ENCODE measurements around the gene MYCL. TPM values are rescaled to one million over a fixed set of nuclear protein-coding genes. Genes with fewer than 3 reads are reported as not detected.
A peak's percentile ranks its signal among the peaks of the same experiment; 100 is the strongest.

MYCL gene
- total and polyA plus RNA-seq, 3 donors from 2014 or later: 3.1 to 4.6 (median 3.3) TPM

GRCh38 chr1:39900662-39901463 lies 854 bp downstream of the MYCL start:
- no peak for TF ChIP-seq CTCF (IDR thresholded peaks at IDR 0.05)
- no peak for TF ChIP-seq POLR2A (IDR thresholded peaks at IDR 0.05)
- Histone ChIP-seq H3K36me3 (ENCODE audit: low read depth, missing control alignments) (no peaks in the 10 kb centered on the region), H3K4me1 (peaks cover 7% of the 10 kb centered on the region), H3K4me3 (peak overlapping the region; percentile 59 to 66), H3K27me3 (no peaks in the 10 kb centered on the region), H3K27ac (peak overlapping the region in 1 of 2 donors; percentile 41), H3K9me3 (no peaks in the 10 kb centered on the region)
- whole genome bisulfite sequencing, 2 donors: 2 to 3% methylated on average over 11 to 63 of the region's 64 CpGs
- intact Hi-C loops (cut with DNase I; ENCODE audit: low total_unique reads): loop anchor here (5.0 kb wide), 1 partner anchor 84 kb away; no protein-coding TSS in a partner anchor
- no peak for DNase-seq

- no peak overlapping the region for H3K27ac ChIP-seq
- intact Hi-C loops (cut with DNase I; ENCODE audit: low total_unique reads): loop anchor here (5.0 kb wide), 1 partner anchor 83 kb away; no protein-coding TSS in a partner anchor
- H3K36me3 ChIP-seq (ENCODE audit: low read depth, missing control alignments): no peaks in the 10 kb centered on the region
- WGBS, 2 donors: 70 to 73% methylated on average over 8 of the region's 8 CpGs
- peaks cover 7% of the 10 kb centered on the region for H3K4me1 ChIP-seq
- H3K4me3 ChIP-seq: no peak overlapping the region
- DNase-seq: no peak
- no peaks in the 10 kb centered on the region for H3K27me3 ChIP-seq
- TF ChIP-seq POLR2A (IDR thresholded peaks at IDR 0.05) (no peak), CTCF (IDR thresholded peaks at IDR 0.05) (no peak)
- no peaks in the 10 kb centered on the region for H3K9me3 ChIP-seq
Observed at GRCh38 chr1:39899611-39900538, 1.8 kb downstream of the MYCL start.

GRCh38 chr1:39898648-39899603 lies 2.8 kb downstream of the MYCL start:
- Histone ChIP-seq H3K9me3 (no peaks in the 10 kb centered on the region), H3K4me1 (peaks cover 7% of the 10 kb centered on the region), H3K27me3 (no peaks in the 10 kb centered on the region), H3K36me3 (ENCODE audit: low read depth, missing control alignments) (no peaks in the 10 kb centered on the region), H3K27ac (no peak overlapping the region), H3K4me3 (no peak overlapping the region)
- peak; percentile 77 for DNase-seq
- WGBS, 2 donors: 46 to 60% methylated on average over 14 of the region's 14 CpGs
- TF ChIP-seq POLR2A (IDR thresholded peaks at IDR 0.05): no peak
- TF ChIP-seq CTCF (IDR thresholded peaks at IDR 0.05): no peak
- intact Hi-C loops (cut with DNase I; ENCODE audit: low total_unique reads): no loop called here

- DNase-seq: no peak
- WGBS, 2 donors: 25 to 34% methylated on average over 3 of the region's 3 CpGs
- Histone ChIP-seq H3K36me3 (ENCODE audit: low read depth, missing control alignments) (no peaks in the 10 kb centered on the region), H3K27me3 (no peaks in the 10 kb centered on the region), H3K27ac (no peak overlapping the region), H3K9me3 (no peaks in the 10 kb centered on the region), H3K4me1 (peaks cover 10% of the 10 kb centered on the region), H3K4me3 (no peak overlapping the region)
- TF ChIP-seq POLR2A (IDR thresholded peaks at IDR 0.05): no peak
- TF ChIP-seq CTCF (IDR thresholded peaks at IDR 0.05): no peak
- intact Hi-C loops (cut with DNase I; ENCODE audit: low total_unique reads): no loop called here
Observed at GRCh38 chr1:39898191-39898590, 3.5 kb downstream of the MYCL start.
